BLaER1 (cell line): ENCODE results near the gene MTUS2.

Experiments
- H3K27ac ChIP-seq: shearing (Covaris generic); formaldehyde crosslinking; 2 replicates; pipeline ENCODE4 v1.8.1; 2022
- H3K27me3 ChIP-seq: shearing (Covaris generic); formaldehyde crosslinking; 2 replicates; pipeline ENCODE4 v1.8.1; 2022
- H3K36me3 ChIP-seq: shearing (Covaris generic); formaldehyde crosslinking; 2 replicates; pipeline ENCODE4 v1.8.1; 2022
- H3K4me1 ChIP-seq: shearing (Covaris generic); formaldehyde crosslinking; 2 replicates; pipeline ENCODE4 v1.8.1; 2022
- H3K4me2 ChIP-seq: shearing (Covaris generic); formaldehyde crosslinking; 2 replicates; pipeline ENCODE4 v1.8.1; 2022
- H3K4me3 ChIP-seq: shearing (Covaris generic); formaldehyde crosslinking; 2 replicates; pipeline ENCODE4 v1.8.1; 2022
- H3K9ac ChIP-seq: shearing (Covaris generic); formaldehyde crosslinking; 2 replicates; pipeline ENCODE4 v1.8.1; 2022
- H3K9me3 ChIP-seq: shearing (Covaris generic); formaldehyde crosslinking; 2 replicates; pipeline ENCODE4 v1.8.1; 2022
- H4K20me1 ChIP-seq: shearing (Covaris generic); formaldehyde crosslinking; 2 replicates; pipeline ENCODE4 v1.8.1; 2022
- Cebpa-rat ChIP-seq: shearing (Covaris generic); IDR thresholded peaks from 2 replicates; pipeline ENCODE4 v1.8.1; 2022

MTUS2 gene

DNA sequence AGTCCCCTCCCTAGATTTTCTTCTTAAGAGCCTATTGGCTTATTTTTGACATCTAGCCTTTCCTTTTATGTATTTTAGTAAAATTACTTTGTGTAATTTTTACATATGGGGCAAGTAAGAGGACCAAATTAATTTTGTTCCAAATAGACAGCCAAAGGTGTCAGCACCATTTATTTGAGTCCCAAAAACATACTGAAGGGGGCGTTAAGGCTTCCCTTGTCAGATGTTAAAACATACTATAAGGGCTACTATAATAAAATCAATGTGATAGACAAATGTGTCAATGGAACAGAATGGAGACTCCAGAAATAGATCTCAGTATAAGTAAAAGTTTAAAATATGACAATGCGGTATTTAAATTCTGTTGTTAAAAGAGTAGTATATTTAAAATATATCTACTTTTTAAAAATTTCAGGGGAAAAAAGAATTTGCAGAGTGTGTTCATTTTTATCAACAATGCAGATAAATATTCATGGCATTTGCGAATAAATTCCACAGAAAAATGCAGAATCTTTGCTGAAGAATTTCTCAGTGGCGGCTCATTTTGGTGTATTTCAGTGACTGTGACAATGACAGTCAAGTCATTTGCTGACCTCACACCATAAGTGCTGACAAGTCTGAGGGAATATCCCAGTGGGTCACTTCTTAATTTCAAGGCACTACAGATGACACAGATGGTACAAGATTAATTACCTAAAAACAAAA is 133.7 kb downstream of the MTUS2 start:
- Histone ChIP-seq H4K20me1 (no peaks in the 10 kb centered on the region), H3K4me2 (no peak overlapping the region), H3K36me3 (no peaks in the 10 kb centered on the region), H3K9me3 (no peaks in the 10 kb centered on the region), H3K4me3 (no peak overlapping the region), H3K27ac (no peak overlapping the region), H3K4me1 (no peaks in the 10 kb centered on the region), H3K27me3 (no peaks in the 10 kb centered on the region; the same call in 1 of the 2 replicates), H3K9ac (no peak overlapping the region)
- TF ChIP-seq Cebpa-rat, result no peak

DNA sequence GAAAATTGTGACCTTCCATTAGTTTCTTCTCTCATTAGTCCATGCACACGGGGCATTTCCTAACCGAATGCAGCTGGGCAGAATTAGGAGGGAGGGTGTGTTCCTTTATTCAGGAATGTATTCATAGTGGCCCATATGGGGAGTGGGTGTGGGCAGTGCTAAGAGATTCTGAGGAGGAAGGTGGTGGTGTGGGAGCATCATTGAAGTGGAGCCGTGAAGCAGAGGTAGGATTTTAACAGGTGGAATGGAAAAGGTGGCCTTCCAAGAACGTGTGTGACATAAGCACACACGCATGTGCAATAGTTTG is 134.2 kb downstream of the MTUS2 start:
- Histone ChIP-seq H3K36me3 (no peaks in the 10 kb centered on the region), H3K27ac (no peak overlapping the region), H3K4me3 (no peak overlapping the region), H3K27me3 (no peaks in the 10 kb centered on the region; the same call in 1 of the 2 replicates), H3K9me3 (no peaks in the 10 kb centered on the region), H4K20me1 (no peaks in the 10 kb centered on the region), H3K4me1 (no peaks in the 10 kb centered on the region), H3K9ac (no peak overlapping the region), H3K4me2 (no peak overlapping the region)
- no peak for TF ChIP-seq Cebpa-rat

DNA sequence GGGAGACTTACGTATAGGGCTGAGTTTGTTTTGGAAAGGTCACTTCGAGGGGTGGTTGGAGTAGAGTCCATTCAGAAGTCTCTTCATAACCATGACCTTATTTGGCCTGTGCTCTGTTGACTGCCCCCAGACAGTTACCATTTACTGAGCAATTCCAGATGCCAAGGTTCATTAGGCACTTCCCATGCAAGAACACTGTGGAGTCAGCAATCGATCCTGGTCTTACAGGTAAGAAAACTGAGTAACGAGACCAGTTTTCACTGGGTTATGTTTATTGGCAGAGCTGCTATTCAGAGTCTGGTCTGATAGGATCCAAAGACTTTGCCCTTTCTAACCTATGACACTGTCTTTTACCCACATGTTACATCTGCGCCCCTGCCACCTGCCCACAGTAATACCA is 134.7 kb downstream of the MTUS2 start:
- Histone ChIP-seq H3K27me3 (no peaks in the 10 kb centered on the region; the same call in 1 of the 2 replicates), H3K4me1 (no peaks in the 10 kb centered on the region)
- no peak for TF ChIP-seq Cebpa-rat

DNA sequence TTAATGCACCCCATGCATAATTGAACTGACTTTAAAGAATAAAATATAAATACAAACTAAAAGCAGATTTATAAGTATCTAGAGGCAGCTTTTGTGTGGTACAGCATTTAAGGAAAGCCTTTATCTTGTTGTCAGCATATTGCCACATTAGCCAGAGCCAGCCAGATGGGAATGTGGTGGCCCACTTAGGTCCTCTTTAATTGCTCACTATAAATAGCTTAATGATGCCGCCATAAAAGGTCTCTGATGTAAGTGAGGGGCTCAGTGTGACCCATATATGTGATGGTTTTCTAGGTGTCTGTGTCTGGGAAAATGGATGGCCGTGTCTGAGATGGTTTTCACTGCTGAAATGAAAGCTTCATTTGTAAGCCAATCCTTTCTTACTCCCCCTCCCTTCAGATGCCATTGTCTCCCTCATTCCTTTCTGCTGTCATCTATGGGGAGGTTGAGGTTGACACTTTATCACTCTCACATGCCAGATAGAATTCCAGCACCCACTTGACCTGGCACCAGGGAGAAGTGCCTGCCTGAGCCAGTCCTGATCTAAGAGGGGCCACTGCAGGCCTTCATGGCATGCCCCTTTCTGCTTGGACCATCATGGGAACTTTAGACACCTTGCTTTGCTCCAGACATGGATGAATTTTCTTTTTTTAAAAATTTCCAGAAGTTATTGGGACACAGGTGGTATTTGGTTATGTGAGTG is 135.3 kb downstream of the MTUS2 start:
- H3K9ac ChIP-seq, result no peak overlapping the region
- H4K20me1 ChIP-seq, result no peaks in the 10 kb centered on the region
- H3K4me3 ChIP-seq, result no peak overlapping the region
- no peaks in the 10 kb centered on the region for H3K9me3 ChIP-seq
- H3K27me3 ChIP-seq, result no peaks in the 10 kb centered on the region; the same call in 1 of the 2 replicates
- no peak overlapping the region for H3K4me2 ChIP-seq
- no peak for TF ChIP-seq Cebpa-rat
- H3K27ac ChIP-seq, result no peak overlapping the region
- no peaks in the 10 kb centered on the region for H3K36me3 ChIP-seq
- no peaks in the 10 kb centered on the region for H3K4me1 ChIP-seq

More for the DNA sequence above, 134.7 kb downstream of the MTUS2 start:
- Histone ChIP-seq H3K4me2 (no peak overlapping the region), H3K9ac (no peak overlapping the region), H3K4me3 (no peak overlapping the region), H3K36me3 (no peaks in the 10 kb centered on the region), H4K20me1 (no peaks in the 10 kb centered on the region), H3K27ac (no peak overlapping the region), H3K9me3 (no peaks in the 10 kb centered on the region)

DNA sequence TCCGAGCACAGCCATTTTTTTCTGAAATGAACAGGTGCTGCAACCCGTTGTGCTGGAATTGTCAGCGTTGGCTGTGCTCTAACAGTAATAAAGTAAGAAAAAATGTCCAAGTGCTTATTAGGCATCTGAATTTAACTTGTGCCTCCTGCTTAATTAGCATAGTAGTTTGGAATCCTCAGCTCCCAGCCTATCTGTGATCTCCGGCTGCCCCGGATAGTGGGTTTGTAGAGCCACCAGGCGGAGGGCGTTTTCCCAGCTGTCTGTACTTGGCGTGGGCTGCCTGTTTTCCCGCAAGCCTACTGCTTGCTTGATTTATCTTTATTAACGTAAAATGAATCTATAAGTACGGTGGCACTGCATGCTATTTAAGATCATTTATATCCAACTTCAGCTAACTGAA is 137.9 kb downstream of the MTUS2 start:
- Histone ChIP-seq H3K36me3 (no peaks in the 10 kb centered on the region), H3K9me3 (no peaks in the 10 kb centered on the region), H3K27me3 (no peaks in the 10 kb centered on the region; the same call in 1 of the 2 replicates), H3K27ac (no peak overlapping the region), H3K4me1 (no peaks in the 10 kb centered on the region), H3K4me2 (no peak overlapping the region), H3K9ac (no peak overlapping the region), H4K20me1 (no peaks in the 10 kb centered on the region), H3K4me3 (no peak overlapping the region)
- no peak for TF ChIP-seq Cebpa-rat

DNA sequence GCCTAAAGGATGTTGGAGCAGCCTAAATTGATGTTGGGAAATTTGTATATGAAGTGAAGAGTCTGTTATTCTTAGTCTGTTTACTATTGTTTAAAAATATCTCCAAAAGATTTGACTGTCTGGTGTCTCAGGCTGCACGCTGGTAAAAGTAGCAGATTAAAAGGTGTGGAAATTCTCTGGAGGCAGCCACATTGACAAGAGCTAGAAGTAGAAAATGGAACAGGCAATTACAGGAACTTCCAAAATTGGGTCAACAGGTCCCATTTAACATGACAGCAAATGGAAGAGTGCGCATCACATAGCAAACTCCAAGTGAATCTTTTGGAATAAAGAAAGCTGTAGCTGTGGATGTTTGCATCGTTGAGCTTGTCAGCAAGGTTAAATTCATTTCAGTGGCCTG is 138.3 kb downstream of the MTUS2 start:
- Histone ChIP-seq H3K4me2 (no peak overlapping the region), H3K27ac (no peak overlapping the region), H3K9me3 (no peaks in the 10 kb centered on the region), H3K4me3 (no peak overlapping the region), H4K20me1 (no peaks in the 10 kb centered on the region), H3K27me3 (no peaks in the 10 kb centered on the region; the same call in 1 of the 2 replicates), H3K4me1 (no peaks in the 10 kb centered on the region), H3K9ac (no peak overlapping the region), H3K36me3 (no peaks in the 10 kb centered on the region)
- TF ChIP-seq Cebpa-rat, result no peak

DNA sequence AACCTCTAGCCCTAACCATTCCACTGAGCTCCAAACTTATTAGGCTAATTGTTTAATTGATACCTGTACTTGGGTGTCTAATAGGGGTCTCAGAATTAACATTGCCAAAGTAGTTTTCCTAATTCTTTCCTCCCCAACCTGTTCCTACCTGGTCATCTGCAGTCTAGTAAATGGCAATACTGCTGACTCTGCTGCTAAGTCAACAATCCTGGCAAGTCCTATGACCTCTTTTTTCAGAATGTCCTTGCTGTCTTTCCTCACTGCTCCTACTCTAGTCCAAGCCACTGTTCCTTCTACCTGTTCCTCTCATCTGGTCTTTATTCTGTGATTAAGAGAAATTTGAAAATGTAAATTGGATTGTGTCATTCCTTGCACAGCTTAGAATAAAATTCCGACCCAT is 143.9 kb downstream of the MTUS2 start:
- Histone ChIP-seq H3K27me3 (no peaks in the 10 kb centered on the region), H3K4me1 (no peaks in the 10 kb centered on the region), H3K9me3 (no peaks in the 10 kb centered on the region), H3K4me2 (no peak overlapping the region), H4K20me1 (no peaks in the 10 kb centered on the region), H3K9ac (no peak overlapping the region), H3K36me3 (no peaks in the 10 kb centered on the region), H3K27ac (no peak overlapping the region), H3K4me3 (no peak overlapping the region)
- no peak for TF ChIP-seq Cebpa-rat

DNA sequence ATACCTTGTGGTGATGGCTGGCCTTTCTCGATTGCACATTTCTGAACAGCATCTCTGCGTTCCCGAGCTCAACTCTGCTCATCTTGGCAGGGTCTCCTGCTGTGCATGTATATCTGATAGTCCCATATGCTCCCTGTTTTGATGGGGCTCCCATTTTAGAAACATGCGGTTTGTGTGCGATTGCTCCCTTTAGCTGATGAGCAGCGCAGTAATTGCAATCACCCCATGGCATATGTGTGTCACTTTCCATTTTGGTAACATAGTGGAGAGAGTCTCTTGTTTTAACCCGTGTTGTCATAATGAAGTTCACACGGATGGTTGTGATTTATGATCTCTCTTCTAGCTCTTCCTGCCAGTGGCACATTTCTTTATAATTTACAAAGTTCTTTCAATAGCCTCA is 144.7 kb downstream of the MTUS2 start:
- no peak overlapping the region for H3K4me3 ChIP-seq
- H3K4me2 ChIP-seq, result no peak overlapping the region
- H3K27ac ChIP-seq, result no peak overlapping the region
- no peaks in the 10 kb centered on the region for H4K20me1 ChIP-seq
- no peak for TF ChIP-seq Cebpa-rat
- H3K27me3 ChIP-seq, result no peaks in the 10 kb centered on the region
- H3K9me3 ChIP-seq, result no peaks in the 10 kb centered on the region
- H3K36me3 ChIP-seq, result no peaks in the 10 kb centered on the region
- no peak overlapping the region for H3K9ac ChIP-seq
- no peaks in the 10 kb centered on the region for H3K4me1 ChIP-seq

DNA sequence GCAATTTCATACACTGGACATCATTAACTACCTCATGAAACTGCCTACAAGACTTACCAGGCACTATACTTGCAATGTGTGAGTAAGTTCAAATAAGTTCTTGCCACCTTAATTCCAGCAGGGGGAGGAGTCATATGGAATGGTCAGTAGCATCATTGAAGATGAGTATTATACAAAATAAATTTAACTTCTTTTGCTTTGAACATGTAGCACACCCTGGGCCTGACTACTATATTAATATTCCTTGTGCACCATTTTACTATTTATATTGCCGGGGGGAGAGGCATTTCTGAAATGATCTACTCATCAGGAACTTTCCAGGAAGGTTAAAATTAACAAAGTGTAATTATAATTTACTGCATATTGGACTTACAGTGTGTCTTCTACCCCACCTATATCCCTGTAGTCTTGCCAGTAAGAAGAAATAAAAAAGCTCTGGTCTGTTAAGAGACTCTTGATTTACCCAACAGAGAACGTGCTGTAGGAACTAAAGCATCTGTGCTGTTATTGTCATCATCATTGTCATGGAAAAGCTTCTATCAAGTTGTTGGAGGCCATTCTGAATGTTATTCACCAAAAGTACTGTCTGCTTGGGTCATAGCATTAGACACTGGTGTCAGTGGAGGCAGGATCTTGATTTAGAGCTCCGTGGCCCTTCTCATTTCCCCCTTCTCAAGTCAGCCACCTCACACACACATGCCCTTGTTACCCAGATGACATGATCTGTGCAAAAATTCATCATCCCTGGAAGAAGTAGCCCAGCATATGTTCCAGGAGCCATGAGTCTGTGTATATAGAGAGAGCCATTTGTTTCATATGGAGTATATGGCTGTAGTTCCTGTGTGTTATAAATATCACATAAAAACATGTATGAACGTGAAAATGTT is 147.1 kb downstream of the MTUS2 start:
- Histone ChIP-seq H3K9ac (no peak overlapping the region), H3K36me3 (no peaks in the 10 kb centered on the region), H3K4me3 (no peak overlapping the region), H4K20me1 (no peaks in the 10 kb centered on the region), H3K9me3 (no peaks in the 10 kb centered on the region), H3K27me3 (no peaks in the 10 kb centered on the region), H3K27ac (no peak overlapping the region), H3K4me1 (no peaks in the 10 kb centered on the region), H3K4me2 (no peak overlapping the region)
- TF ChIP-seq Cebpa-rat, result no peak

DNA sequence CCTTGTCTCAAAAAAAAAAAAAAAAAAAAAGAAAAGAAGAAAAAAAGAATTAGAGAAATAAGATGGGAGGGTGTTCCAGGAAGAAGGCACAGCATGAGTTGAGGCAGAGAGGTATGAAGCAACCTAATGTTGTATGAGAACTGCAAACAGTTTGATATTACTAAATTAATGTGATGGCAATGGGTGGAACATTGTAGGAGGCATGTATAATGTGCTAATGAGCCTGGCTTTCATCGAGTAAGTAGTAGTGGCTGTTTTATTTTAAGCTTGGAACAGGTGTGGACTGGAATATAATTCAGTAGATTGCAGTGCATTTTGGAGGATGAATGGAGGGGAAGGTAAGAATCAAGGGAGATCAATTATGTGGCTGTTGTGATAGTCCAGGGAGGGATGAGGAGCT is 156.1 kb downstream of the MTUS2 start:
- Histone ChIP-seq H3K27me3 (no peaks in the 10 kb centered on the region), H3K9me3 (no peaks in the 10 kb centered on the region), H4K20me1 (no peaks in the 10 kb centered on the region), H3K4me3 (no peak overlapping the region), H3K9ac (no peak overlapping the region), H3K4me2 (no peak overlapping the region), H3K27ac (no peak overlapping the region), H3K4me1 (no peaks in the 10 kb centered on the region), H3K36me3 (no peaks in the 10 kb centered on the region)
- TF ChIP-seq Cebpa-rat, result no peak
